Fibroblast of mammary gland (primary cell): ENCODE data around the gene TSPAN5.

ENCODE experiments used
- DNase-seq: peaks from one replicate; pipeline ENCODE4 v3.0.0-alpha.2; 2010; ENCODE audit warnings: low read depth
- H3K4me3 ChIP-seq: 2 replicates; pipeline ENCODE4 v1.5.1; 2011; ENCODE audit warnings: low read depth, mild to moderate bottlenecking, low read length, moderate library complexity; ENCODE audit not compliant: control insufficient read depth
- CTCF ChIP-seq: conservative IDR thresholded peaks from 2 replicates; pipeline ENCODE4 v1.5.1; 2011; ENCODE audit warnings: low read depth, low read length, inconsistent platforms; ENCODE audit not compliant: control insufficient read depth, insufficient read depth

Gene TSPAN5

GRCh38 chr4:98630737-98631454 is 27.5 kb downstream of the TSPAN5 start:
- H3K4me3 ChIP-seq: no peak overlapping the region
- TF ChIP-seq CTCF: peak; percentile 23
- DNase-seq: peak; percentile 52

- peak; percentile 78 for DNase-seq
- H3K4me3 ChIP-seq: no peak overlapping the region
- TF ChIP-seq CTCF: no peak
These were observed 30.7 kb downstream of the TSPAN5 start for GRCh38 chr4:98627531-98628257.

GRCh38 chr4:98626350-98626749 is 32.1 kb downstream of the TSPAN5 start:
- DNase-seq: peak; percentile 93

DNA sequence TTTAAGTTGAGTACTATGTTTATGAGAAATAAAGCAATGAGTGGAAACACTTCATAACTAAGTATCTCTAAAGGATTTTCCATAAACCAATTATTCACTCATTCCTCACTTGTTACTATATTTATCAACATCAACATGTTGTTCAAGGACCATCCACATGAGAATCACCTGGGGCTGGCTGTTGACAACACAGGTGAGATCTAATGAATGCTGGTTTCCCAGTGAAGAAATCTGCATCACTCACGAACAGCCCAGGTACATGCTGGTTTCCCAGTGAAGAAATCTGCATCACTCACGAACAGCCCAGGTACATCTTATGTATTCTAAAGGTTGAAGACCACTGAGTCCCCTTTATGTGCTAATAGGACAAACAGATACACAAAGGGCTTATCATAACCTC is 32.5 kb downstream of the TSPAN5 start:
- H3K4me3 ChIP-seq: no peak overlapping the region

More at GRCh38 chr4:98626350-98626749, 32.1 kb downstream of the TSPAN5 start:
- H3K4me3 ChIP-seq: no peak overlapping the region
- TF ChIP-seq CTCF: peak; percentile 25

GRCh38 chr4:98625399-98625798 is 33.0 kb downstream of the TSPAN5 start:
- TF ChIP-seq CTCF: no peak
- DNase-seq: no peak
- no peak overlapping the region for H3K4me3 ChIP-seq

More for the DNA sequence above, 32.5 kb downstream of the TSPAN5 start:
- no peak for DNase-seq
- TF ChIP-seq CTCF: no peak

GRCh38 chr4:98624642-98625041 is 33.8 kb downstream of the TSPAN5 start:
- TF ChIP-seq CTCF: no peak
- H3K4me3 ChIP-seq: no peak overlapping the region

More at GRCh38 chr4:98624642-98625041, 33.8 kb downstream of the TSPAN5 start:
- no peak for DNase-seq
